Prostate gland (tissue), 2 donors: ENCODE data around the gene SLC25A24. TPM values are rescaled to one million over a fixed set of nuclear protein-coding genes. Genes with fewer than 3 reads are reported as not detected.

Experiments used
- DNase-seq: peaks from one replicate; pipeline ENCODE4 v3.0.0-alpha.2; 2019; ENCODE audit warnings: low spot score
- H3K27ac ChIP-seq, 2 donors: fragments of 200-600 bp; sonication (generic); 2 replicates each; pipeline ENCODE4 v1.5.1; 2017 to 2019
- H3K27me3 ChIP-seq: fragments of 200-600 bp; sonication (generic); replicated peaks from 2 replicates; pipeline ENCODE4 v1.5.1; 2019; ENCODE audit not compliant: insufficient read depth
- H3K36me3 ChIP-seq, 2 donors: fragments of 200-600 bp; sonication (generic); 1 replicate in 1 of 2; 2 replicates in 1 of 2; pipeline versions ENCODE4 v1.5.1 to v1.8.1; 2017 to 2019
- H3K4me1 ChIP-seq: fragments of 200-600 bp; sonication (generic); replicated peaks from 2 replicates; pipeline ENCODE4 v1.5.1; 2019
- H3K4me3 ChIP-seq, 2 donors: fragments of 200-600 bp; sonication (generic); 2 replicates each; pipeline ENCODE4 v1.5.1; 2017 to 2019
- H3K9me3 ChIP-seq: fragments of 200-600 bp; sonication (generic); 2 replicates; pipeline ENCODE4 v1.5.1; 2017
- CTCF ChIP-seq, 4 experiments: fragments of 200-600 bp in 2 of 4; fragments of 450-650 bp in 2 of 4; sonication (generic) in 2 of 4; IDR thresholded peaks; 1 replicate in 3 of 4; 2 replicates in 1 of 4; pipeline ENCODE4 v1.5.1; 2016 to 2019; ENCODE audit warnings: antibody characterized with exemption in 4 of 4, mild to moderate bottlenecking in 2 of 4, moderate library complexity in 2 of 4
- POLR2A ChIP-seq: fragments of 450-650 bp; IDR thresholded peaks from one replicate; pipeline ENCODE4 v1.6.1; 2016; ENCODE audit warnings: antibody characterized with exemption, mild to moderate bottlenecking
- POLR2AphosphoS5 ChIP-seq: sonication (generic); formaldehyde crosslinking; IDR thresholded peaks from one replicate; pipeline ENCODE4 v1.6.1; 2017; ENCODE audit warnings: antibody characterized with exemption
- WGBS: methylation state at CpG from one replicate; pipeline ENCODE4 v1.1.5; 2018; 5-methylcytosine and 5-hydroxymethylcytosine counted together
- intact Hi-C: fragments of 100-400 bp; cut with DNase I; formaldehyde crosslinking; loops from one replicate; pipeline ENCODE4 v1.14.2; 2022
- total RNA-seq, 2 donors: library from RNA; depleted of rRNA; stranded (reverse); fragments of >200 nt; gene quantifications; one replicate each; pipeline ENCODE4 v1.1.0, GENCODE V29; 2016

SLC25A24 gene
- total RNA-seq, 2 donors from 2014 or later: 14.9 to 17.6 TPM

GRCh38 chr1:108109295-108109973, 90.7 kb downstream of the SLC25A24 start:
- no peaks in the 10 kb centered on the region for H3K27me3 ChIP-seq
- H3K27ac ChIP-seq: no peak overlapping the region
- DNase-seq: no peak
- TF ChIP-seq POLR2AphosphoS5: no peak
- no peak for TF ChIP-seq POLR2A
- no peak for TF ChIP-seq CTCF (IDR thresholded peaks at IDR 0.05)
- no peak overlapping the region for H3K4me3 ChIP-seq
- no peaks in the 10 kb centered on the region for H3K4me1 ChIP-seq
- no peaks in the 10 kb centered on the region for H3K9me3 ChIP-seq
- H3K36me3 ChIP-seq: no peaks in the 10 kb centered on the region
- intact Hi-C loops: no loop called here
- WGBS: 91% methylated on average over 6 of the region's 6 CpGs

GRCh38 chr1:108108119-108108518, 92.0 kb downstream of the SLC25A24 start:
- Histone ChIP-seq H3K4me1 (no peaks in the 10 kb centered on the region), H3K4me3 (no peak overlapping the region), H3K27ac (no peak overlapping the region), H3K27me3 (no peaks in the 10 kb centered on the region), H3K36me3 (no peaks in the 10 kb centered on the region), H3K9me3 (no peaks in the 10 kb centered on the region)
- DNase-seq: no peak
- intact Hi-C loops: no loop called here
- no peak for TF ChIP-seq POLR2AphosphoS5
- no peak for TF ChIP-seq POLR2A
- TF ChIP-seq CTCF (IDR thresholded peaks at IDR 0.05): no peak

- no peak for DNase-seq
- TF ChIP-seq CTCF (IDR thresholded peaks at IDR 0.05): no peak
- TF ChIP-seq POLR2AphosphoS5: no peak
- no peak for TF ChIP-seq POLR2A
- no peaks in the 10 kb centered on the region for H3K36me3 ChIP-seq
- no peaks in the 10 kb centered on the region for H3K27me3 ChIP-seq
- H3K4me3 ChIP-seq: no peak overlapping the region
- H3K9me3 ChIP-seq: no peaks in the 10 kb centered on the region
- H3K27ac ChIP-seq: no peak overlapping the region
- intact Hi-C loops: no loop called here
- H3K4me1 ChIP-seq: no peaks in the 10 kb centered on the region
- WGBS: 65% methylated on average over 4 of the region's 4 CpGs
Measured at GRCh38 chr1:108107658-108108057, 92.5 kb downstream of the SLC25A24 start.

GRCh38 chr1:108106775-108107174, 93.4 kb downstream of the SLC25A24 start:
- no peaks in the 10 kb centered on the region for H3K36me3 ChIP-seq
- WGBS: 33% methylated on average over 1 of the region's 1 CpG
- H3K27ac ChIP-seq: no peak overlapping the region
- DNase-seq: no peak
- no peaks in the 10 kb centered on the region for H3K9me3 ChIP-seq
- no peak for TF ChIP-seq POLR2A
- TF ChIP-seq POLR2AphosphoS5: no peak
- no peak for TF ChIP-seq CTCF (IDR thresholded peaks at IDR 0.05)
- intact Hi-C loops: no loop called here
- no peaks in the 10 kb centered on the region for H3K4me1 ChIP-seq
- H3K27me3 ChIP-seq: no peaks in the 10 kb centered on the region
- H3K4me3 ChIP-seq: no peak overlapping the region

- H3K4me3 ChIP-seq: no peak overlapping the region
- intact Hi-C loops: no loop called here
Measured at GRCh38 chr1:108100148-108100547, 100.0 kb downstream of the SLC25A24 start.

More at GRCh38 chr1:108100148-108100547, 100.0 kb downstream of the SLC25A24 start:
- H3K27me3 ChIP-seq: no peaks in the 10 kb centered on the region
- H3K27ac ChIP-seq: no peak overlapping the region
- TF ChIP-seq POLR2AphosphoS5: no peak
- TF ChIP-seq CTCF (IDR thresholded peaks at IDR 0.05): no peak
- WGBS: 95% methylated on average over 1 of the region's 1 CpG
- H3K4me1 ChIP-seq: no peaks in the 10 kb centered on the region
- H3K9me3 ChIP-seq: no peaks in the 10 kb centered on the region
- no peak for DNase-seq
- H3K36me3 ChIP-seq: no peaks in the 10 kb centered on the region
